ENCODE data around the gene PTPRM.

The PTPRM gene

DNA sequence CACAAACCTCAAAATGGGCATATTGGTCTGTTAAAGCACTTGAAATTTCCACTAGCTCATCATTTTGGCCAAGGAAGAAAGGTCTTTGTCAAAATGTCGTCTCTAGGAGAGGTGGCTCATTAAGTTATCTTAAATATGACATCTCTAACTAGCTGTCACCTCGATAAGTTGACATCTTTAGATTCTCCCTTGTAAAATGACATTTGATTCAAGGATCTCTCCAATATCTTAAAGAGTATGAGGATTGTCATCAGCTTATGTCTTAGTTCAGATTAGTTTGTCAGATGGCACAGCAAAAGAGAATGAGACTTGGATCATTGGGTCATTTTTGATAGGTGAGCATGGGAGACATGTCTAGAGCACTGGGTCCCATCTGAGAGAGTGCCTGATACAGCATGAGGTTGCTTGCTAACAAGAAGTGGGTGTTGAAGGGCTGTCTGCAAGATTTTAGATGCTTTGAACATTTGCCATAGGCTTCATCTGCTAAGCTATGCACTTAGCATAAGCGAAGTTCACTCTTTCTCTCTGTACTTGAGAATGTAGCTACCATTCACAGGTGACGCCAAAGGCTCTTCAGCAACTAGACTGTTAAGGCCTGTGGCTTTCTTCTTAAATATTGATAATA is 12.9 kb downstream of the PTPRM start:
- no peak for DNase-seq
- Mint-ChIP-seq H3K27me3 (no peaks in the 10 kb centered on the region), H3K27ac (no peak overlapping the region), H3K9me3 (no peaks in the 10 kb centered on the region), H3K4me3 (no peak overlapping the region), H3K4me1 (no peaks in the 10 kb centered on the region)
- no peak for ATAC-seq

GRCh38 chr18:7584646-7585275 is 17.6 kb downstream of the PTPRM start:
- Mint-ChIP-seq H3K4me1 (no peaks in the 10 kb centered on the region), H3K27me3 (no peaks in the 10 kb centered on the region), H3K4me3 (no peak overlapping the region), H3K27ac (peak overlapping the region in 1 of 2 donors; percentile 76), H3K9me3 (no peaks in the 10 kb centered on the region)
- DNase-seq (no peak), ATAC-seq (no peak)

DNA sequence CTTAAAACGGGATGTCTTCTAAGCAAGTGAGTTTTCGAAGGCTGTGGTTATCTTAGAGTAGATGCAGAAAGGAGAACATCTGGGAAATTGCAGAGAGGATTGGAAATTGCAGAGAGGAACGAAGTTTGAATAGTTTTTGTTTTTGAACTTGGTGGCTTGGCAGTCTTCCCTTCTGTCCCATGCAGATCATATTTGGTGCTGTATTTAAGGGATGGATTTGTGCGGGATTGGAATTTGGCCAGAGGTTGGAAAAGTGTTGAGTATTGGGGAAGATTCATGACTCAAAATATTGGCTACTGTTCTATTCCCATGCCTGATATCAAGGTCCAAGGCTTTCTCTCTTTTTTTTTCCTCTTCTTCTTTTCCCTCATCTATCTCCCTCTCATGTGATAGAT is 18.2 kb downstream of the PTPRM start:
- Mint-ChIP-seq H3K27me3 (no peaks in the 10 kb centered on the region), H3K4me1 (no peaks in the 10 kb centered on the region), H3K4me3 (no peak overlapping the region), H3K9me3 (no peaks in the 10 kb centered on the region), H3K27ac (peak overlapping the region in 1 of 2 donors; percentile 76)
- ATAC-seq (no peak), DNase-seq (no peak)

GRCh38 chr18:7586379-7586778 is 19.3 kb downstream of the PTPRM start:
- no peaks in the 10 kb centered on the region for H3K27me3 Mint-ChIP-seq
- H3K27ac Mint-ChIP-seq, result no peak overlapping the region
- DNase-seq (no peak), ATAC-seq (no peak)
- no peak overlapping the region for H3K4me3 Mint-ChIP-seq
- no peaks in the 10 kb centered on the region for H3K9me3 Mint-ChIP-seq
- H3K4me1 Mint-ChIP-seq, result no peaks in the 10 kb centered on the region

DNA sequence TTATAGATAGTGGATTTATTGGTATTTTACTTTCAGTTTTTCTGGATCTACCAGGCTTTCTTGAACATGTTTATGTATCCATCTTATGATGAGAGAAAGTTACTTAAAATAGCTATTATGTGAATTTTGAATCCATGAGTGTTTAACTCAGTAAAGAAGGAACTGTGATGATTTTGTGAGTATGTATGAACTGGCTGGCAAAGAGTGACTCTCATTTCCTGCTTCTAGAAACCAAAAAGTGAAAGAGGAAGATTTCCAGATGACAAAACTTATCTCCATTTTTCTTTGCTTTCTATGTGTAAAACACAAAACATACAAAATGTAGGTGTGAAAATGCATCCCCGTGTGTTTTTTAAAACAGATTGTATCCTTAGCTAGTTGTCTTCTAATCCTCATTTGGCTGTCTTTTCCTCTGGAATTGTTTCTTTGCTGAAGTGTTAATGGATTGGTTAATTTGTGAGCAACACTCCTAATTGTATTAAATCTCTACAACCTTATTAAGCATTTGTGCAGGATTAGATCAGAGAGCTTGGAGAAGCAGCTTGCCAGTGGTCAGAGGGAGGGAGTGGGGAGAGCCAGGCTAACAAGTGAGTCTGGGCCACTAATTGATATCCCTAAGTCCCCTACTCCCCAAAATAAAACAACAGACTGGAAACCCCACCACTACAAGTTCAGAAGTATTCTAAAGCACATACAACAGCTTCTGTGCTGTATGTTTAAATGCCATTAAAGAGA is 23.9 kb downstream of the PTPRM start:
- H3K9me3 Mint-ChIP-seq, result peaks cover 0 to 4% of the 10 kb centered on the region in 2 donors
- H3K4me1 Mint-ChIP-seq, result no peaks in the 10 kb centered on the region
- no peak overlapping the region for H3K27ac Mint-ChIP-seq
- no peak overlapping the region for H3K4me3 Mint-ChIP-seq
- H3K27me3 Mint-ChIP-seq, result peaks cover 7% of the 10 kb centered on the region
- DNase-seq (no peak), ATAC-seq (no peak)

DNA sequence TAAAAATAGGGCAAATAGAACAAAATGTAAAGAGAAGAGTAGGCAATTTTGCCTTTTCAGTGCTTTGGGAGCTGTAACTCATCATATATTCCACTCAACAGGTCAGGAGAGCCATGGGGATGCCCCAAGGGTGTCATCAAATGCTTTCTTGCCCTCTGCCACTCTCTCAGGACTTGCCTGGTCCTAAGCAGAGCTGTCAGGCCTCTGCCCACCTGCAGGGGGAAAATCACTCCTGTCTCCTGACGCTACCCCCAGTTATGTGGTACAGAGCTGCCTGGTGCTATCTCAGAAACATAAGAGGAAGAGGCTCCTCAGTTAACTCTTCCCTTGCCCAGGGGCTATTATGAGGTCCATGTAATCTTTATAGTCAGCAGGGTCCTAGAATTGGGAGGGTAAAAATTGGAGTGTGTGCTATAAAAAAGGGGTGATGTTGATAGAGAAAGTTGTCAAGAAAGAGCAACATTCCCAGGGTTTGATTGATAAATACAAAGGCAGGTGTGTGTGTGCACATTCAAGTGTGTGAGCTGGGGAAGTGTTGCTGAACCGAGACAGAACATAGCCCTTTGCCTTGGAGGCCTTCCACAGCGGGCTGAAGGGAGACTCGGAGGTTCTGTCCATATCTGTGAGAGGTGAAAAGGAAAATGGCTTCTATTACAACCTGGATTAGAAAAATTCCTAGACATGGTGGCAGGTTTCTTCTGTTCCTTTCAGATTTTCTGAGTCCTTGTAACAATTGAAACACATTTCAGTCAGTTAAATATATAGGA is 25.4 kb downstream of the PTPRM start:
- ATAC-seq (no peak), DNase-seq (no peak)
- H3K27ac Mint-ChIP-seq, result no peak overlapping the region
- peaks cover 0 to 4% of the 10 kb centered on the region in 2 donors for H3K9me3 Mint-ChIP-seq
- no peaks in the 10 kb centered on the region for H3K4me1 Mint-ChIP-seq
- H3K27me3 Mint-ChIP-seq, result peaks cover 7% of the 10 kb centered on the region
- H3K4me3 Mint-ChIP-seq, result no peak overlapping the region

DNA sequence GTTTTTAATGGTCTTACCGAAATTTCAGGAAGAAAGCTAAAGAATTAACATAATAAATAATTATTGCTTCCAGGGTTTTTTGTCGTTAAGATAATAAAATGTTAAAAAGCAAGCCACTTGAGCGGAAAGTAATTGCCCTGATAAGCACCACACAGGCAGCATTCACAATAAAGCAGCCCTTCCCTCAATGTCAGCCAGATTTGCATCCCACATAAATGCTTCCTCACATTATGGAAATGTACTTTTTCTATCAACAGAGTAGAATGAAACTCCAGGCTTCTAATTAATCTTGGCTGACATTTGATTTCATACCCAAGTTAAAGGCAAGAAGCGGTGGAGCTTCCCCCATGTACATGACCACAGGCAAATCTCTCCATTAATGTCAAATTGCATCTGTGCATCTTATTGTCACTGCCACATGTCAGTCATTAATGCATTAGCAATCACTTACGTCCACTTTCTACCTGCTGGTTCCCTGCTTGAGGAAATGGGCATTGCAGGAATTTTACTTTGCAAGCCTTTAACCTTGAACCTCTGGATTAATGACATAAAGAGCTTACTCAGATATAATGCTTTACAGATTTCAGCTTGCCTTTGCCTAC is 26.2 kb downstream of the PTPRM start:
- no peak for DNase-seq
- ATAC-seq, result no peak
- H3K4me3 Mint-ChIP-seq, result no peak overlapping the region
- H3K9me3 Mint-ChIP-seq, result peaks cover 0 to 4% of the 10 kb centered on the region in 2 donors
- no peak overlapping the region for H3K27ac Mint-ChIP-seq
- peaks cover 7% of the 10 kb centered on the region for H3K27me3 Mint-ChIP-seq
- H3K4me1 Mint-ChIP-seq, result no peaks in the 10 kb centered on the region

- peaks cover 7% of the 10 kb centered on the region for H3K27me3 Mint-ChIP-seq
- ATAC-seq (no peak), DNase-seq (no peak)
- no peak overlapping the region for H3K4me3 Mint-ChIP-seq
- peaks cover 4 to 5% of the 10 kb centered on the region in 2 donors for H3K9me3 Mint-ChIP-seq
- no peak overlapping the region for H3K27ac Mint-ChIP-seq
- no peaks in the 10 kb centered on the region for H3K4me1 Mint-ChIP-seq
Measured at GRCh38 chr18:7596147-7596546, 29.0 kb downstream of the PTPRM start.

GRCh38 chr18:7597500-7597899 is 30.4 kb downstream of the PTPRM start:
- Mint-ChIP-seq H3K4me1 (no peaks in the 10 kb centered on the region), H3K27ac (no peak overlapping the region), H3K4me3 (no peak overlapping the region), H3K27me3 (peaks cover 3% of the 10 kb centered on the region), H3K9me3 (peaks cover 2 to 5% of the 10 kb centered on the region in 2 donors)
- DNase-seq (no peak), ATAC-seq (no peak)

- H3K9me3 Mint-ChIP-seq, result peaks cover 0 to 5% of the 10 kb centered on the region in 2 donors
- H3K27me3 Mint-ChIP-seq, result no peaks in the 10 kb centered on the region
- H3K27ac Mint-ChIP-seq, result no peak overlapping the region
- DNase-seq, result no peak
- ATAC-seq, result no peak
- H3K4me1 Mint-ChIP-seq, result no peaks in the 10 kb centered on the region
- H3K4me3 Mint-ChIP-seq, result no peak overlapping the region
Measured at GRCh38 chr18:7598167-7599047, 31.3 kb downstream of the PTPRM start.

DNA sequence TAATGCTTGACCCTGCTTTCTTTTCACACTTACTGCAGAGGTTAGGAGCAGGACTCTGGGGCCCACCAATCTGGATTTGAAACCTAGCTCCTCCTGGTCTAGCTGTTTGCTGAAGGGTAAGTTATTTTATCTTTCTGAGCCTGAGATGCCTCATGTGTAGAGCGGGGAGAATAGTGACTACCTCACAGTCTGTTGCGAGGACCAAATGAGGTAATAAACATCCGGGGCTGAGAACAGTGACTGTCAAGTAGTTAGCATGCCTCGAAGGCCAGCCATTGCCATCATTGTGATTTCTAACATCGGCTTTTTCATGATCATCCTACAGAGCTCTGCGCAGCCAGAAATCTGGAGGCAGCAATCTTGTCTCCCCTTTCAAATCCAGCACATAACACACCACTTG is 32.9 kb downstream of the PTPRM start:
- H3K4me1 Mint-ChIP-seq, result no peaks in the 10 kb centered on the region
- H3K9me3 Mint-ChIP-seq, result peaks cover 0 to 5% of the 10 kb centered on the region in 2 donors
- H3K27ac Mint-ChIP-seq, result no peak overlapping the region
- DNase-seq, result no peak
- H3K4me3 Mint-ChIP-seq, result no peak overlapping the region
- H3K27me3 Mint-ChIP-seq, result no peaks in the 10 kb centered on the region
- ATAC-seq, result no peak

GRCh38 chr18:7600528-7601245 is 33.6 kb downstream of the PTPRM start:
- no peaks in the 10 kb centered on the region for H3K4me1 Mint-ChIP-seq
- H3K9me3 Mint-ChIP-seq, result peaks cover 0 to 5% of the 10 kb centered on the region in 2 donors
- ATAC-seq, result no peak
- H3K4me3 Mint-ChIP-seq, result no peak overlapping the region
- H3K27me3 Mint-ChIP-seq, result no peaks in the 10 kb centered on the region
- H3K27ac Mint-ChIP-seq, result no peak overlapping the region
- DNase-seq, result no peak

DNA sequence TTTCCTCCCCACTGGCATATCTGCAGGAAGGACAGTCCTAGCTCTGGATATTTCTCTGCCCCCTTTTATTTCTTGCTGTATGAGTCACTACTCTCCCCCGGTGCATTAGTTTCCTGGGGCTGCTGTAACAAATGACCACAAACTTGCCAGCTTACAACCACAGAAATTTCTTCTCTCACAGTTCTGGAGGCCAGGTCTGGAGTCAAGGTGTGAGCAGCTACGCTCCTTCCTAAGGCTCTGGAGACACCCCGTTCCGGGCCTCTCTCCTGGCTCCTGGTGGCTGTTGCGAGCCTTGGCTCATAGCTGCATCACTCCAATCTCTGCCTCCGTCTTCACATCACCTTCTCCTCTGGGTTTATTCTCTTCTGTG is 34.1 kb downstream of the PTPRM start:
- H3K4me1 Mint-ChIP-seq, result no peaks in the 10 kb centered on the region
- H3K27me3 Mint-ChIP-seq, result no peaks in the 10 kb centered on the region
- H3K27ac Mint-ChIP-seq, result no peak overlapping the region
- no peak for DNase-seq
- ATAC-seq, result no peak
- H3K9me3 Mint-ChIP-seq, result peaks cover 0 to 5% of the 10 kb centered on the region in 2 donors
- no peak overlapping the region for H3K4me3 Mint-ChIP-seq

DNA sequence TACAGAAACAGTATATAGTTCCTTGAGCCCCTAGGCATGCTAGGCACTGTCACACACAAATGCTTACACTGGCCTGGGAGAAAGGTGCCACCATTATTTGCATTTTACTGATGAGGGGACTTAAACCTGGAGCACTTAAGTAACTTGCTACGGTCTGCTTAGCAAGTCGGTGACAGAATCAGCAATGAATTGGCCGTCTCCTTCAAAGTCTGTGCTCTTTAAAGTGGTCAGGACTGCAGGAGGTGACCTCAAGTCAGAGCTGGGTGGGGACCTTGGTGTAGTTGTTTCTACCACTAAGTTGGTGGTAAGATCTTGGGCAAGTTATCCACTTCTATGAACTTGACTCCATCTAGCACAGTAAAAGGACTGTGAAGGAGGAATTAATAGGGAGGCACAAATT is 34.8 kb downstream of the PTPRM start:
- DNase-seq (no peak), ATAC-seq (no peak)
- H3K4me3 Mint-ChIP-seq, result no peak overlapping the region
- no peak overlapping the region for H3K27ac Mint-ChIP-seq
- no peaks in the 10 kb centered on the region for H3K4me1 Mint-ChIP-seq
- peaks cover 0 to 5% of the 10 kb centered on the region in 2 donors for H3K9me3 Mint-ChIP-seq
- H3K27me3 Mint-ChIP-seq, result no peaks in the 10 kb centered on the region

Data from stimulated activated naive CD8-positive, alpha-beta T cell treated with anti-CD3 and anti-CD28 coated beads, Interleukin-15, amount 100 ng/mL, for 72 hours (primary cell).